ENCODE measurements around the gene TMEM272.

GRCh38 chr13:51811920-51812451 is 33.0 kb downstream of the TMEM272 start:
- TF ChIP-seq REST (IDR thresholded peaks at IDR 0.05; ENCODE audit: insufficient read depth in 1 of 2, low read depth in 2 of 2, low read length in 1 of 2) (no peak), CTCF (IDR thresholded peaks at IDR 0.05) (no peak), POLR2AphosphoS5 (IDR thresholded peaks at IDR 0.05; ENCODE audit: low read depth, low read length) (no peak), TCF7L2 (IDR thresholded peaks at IDR 0.05; ENCODE audit: low read depth, low read length) (no peak), SIN3A (IDR thresholded peaks at IDR 0.05; ENCODE audit: borderline replicate concordance, insufficient read depth, low read depth, low read length) (no peak)

Data from Panc1 (cell line).